PFSK-1 (cell line): ENCODE measurements around the gene ABHD17B.

Experiments used
- FOXP2 ChIP-seq: optimal IDR thresholded peaks from 2 replicates; pipeline ENCODE3; 2011; ENCODE audit warnings: borderline replicate concordance, control low read depth, inconsistent platforms; ENCODE audit not compliant: insufficient read depth; ENCODE audit errors: extremely low read length, extremely low read depth
- POLR2AphosphoS5 ChIP-seq: IDR thresholded peaks from 2 replicates; pipeline ENCODE4 v1.6.1; 2012; ENCODE audit warnings: low read depth, mild to moderate bottlenecking, control low read depth, low read length, moderate library complexity
- REST ChIP-seq, 2 experiments: IDR thresholded peaks; 2 replicates each; pipeline versions ENCODE4 v1.6.1 to v1.8.0; 2011 to 2012; ENCODE audit warnings: low read depth in 2 of 2, low read length in 2 of 2, control low read depth in 1 of 2, inconsistent platforms in 1 of 2, mild to moderate bottlenecking in 1 of 2, moderate library complexity in 1 of 2; ENCODE audit not compliant: insufficient read depth in 1 of 2
- SIN3A ChIP-seq: IDR thresholded peaks from 2 replicates; pipeline ENCODE4 v1.6.1; 2012; ENCODE audit warnings: mild to moderate bottlenecking, low read length, moderate library complexity, borderline replicate concordance; ENCODE audit not compliant: insufficient read depth
- TAF1 ChIP-seq: IDR thresholded peaks from 2 replicates; pipeline ENCODE4 v1.6.1; 2012; ENCODE audit warnings: low read length, control low read depth, borderline replicate concordance; ENCODE audit not compliant: insufficient read depth

ABHD17B gene

DNA sequence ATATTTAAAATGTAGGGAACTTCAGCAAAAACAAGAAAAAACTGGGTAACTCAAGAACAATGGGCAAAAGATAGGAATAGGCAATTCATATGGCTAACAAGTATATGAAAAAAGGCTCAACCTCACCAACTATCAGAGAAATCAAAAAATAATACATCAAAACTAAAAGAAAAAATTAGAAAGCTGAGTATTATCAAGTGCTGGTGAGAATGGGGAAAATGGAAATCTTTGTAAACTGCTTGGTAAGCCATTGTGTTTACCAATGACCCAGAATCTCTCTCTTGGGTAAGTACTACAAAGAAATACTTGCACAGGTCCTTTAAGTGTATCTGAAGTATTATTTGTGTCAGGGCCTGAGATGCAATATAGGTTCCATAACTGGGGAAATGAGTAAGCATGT is 27.0 kb downstream of the ABHD17B start:
- no peak for TF ChIP-seq REST (IDR thresholded peaks at IDR 0.05; ENCODE audit: insufficient read depth in 1 of 2, low read depth in 2 of 2, low read length in 2 of 2)
- TF ChIP-seq TAF1: no peak

DNA sequence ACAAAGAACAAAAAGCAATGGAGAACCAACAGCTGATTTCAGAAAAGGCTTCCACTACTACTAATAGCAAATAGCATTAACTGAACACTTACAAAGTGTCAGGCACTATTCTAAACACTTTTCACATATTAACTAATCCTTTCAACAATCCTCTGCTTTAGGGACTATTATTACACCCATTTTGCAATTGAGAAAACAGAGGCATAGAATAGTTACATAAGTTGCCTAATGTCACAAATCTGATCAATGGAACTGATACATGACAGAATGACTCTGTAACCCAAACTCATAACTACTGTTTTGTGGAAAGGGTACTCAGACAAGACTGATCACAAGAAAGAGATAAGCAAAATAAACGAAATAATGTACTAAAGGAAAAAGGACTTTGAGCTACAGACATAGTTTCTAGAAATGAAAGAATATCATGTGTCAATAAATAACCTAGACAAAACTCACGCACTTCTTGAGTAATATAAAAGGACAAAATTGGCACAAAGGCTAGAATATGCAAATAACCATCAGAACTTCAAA is 31.3 kb downstream of the ABHD17B start:
- TF ChIP-seq TAF1: no peak
- TF ChIP-seq REST (IDR thresholded peaks at IDR 0.05; ENCODE audit: insufficient read depth in 1 of 2, low read depth in 2 of 2, low read length in 2 of 2): no peak
- TF ChIP-seq POLR2AphosphoS5: no peak
- TF ChIP-seq SIN3A: no peak
- no peak for TF ChIP-seq FOXP2

GRCh38 chr9:71878327-71879274 is 32.4 kb downstream of the ABHD17B start:
- TF ChIP-seq FOXP2: no peak
- TF ChIP-seq SIN3A: no peak
- no peak for TF ChIP-seq REST (IDR thresholded peaks at IDR 0.05; ENCODE audit: insufficient read depth in 1 of 2, low read depth in 2 of 2, low read length in 2 of 2)
- no peak for TF ChIP-seq POLR2AphosphoS5
- TF ChIP-seq TAF1: no peak

- TF ChIP-seq SIN3A (no peak), FOXP2 (no peak), REST (IDR thresholded peaks at IDR 0.05; ENCODE audit: insufficient read depth in 1 of 2, low read depth in 2 of 2, low read length in 2 of 2) (no peak), TAF1 (no peak), POLR2AphosphoS5 (no peak)
Observed at GRCh38 chr9:71876829-71877228, 34.2 kb downstream of the ABHD17B start.

GRCh38 chr9:71876106-71876505 is 34.9 kb downstream of the ABHD17B start:
- TF ChIP-seq POLR2AphosphoS5 (no peak), FOXP2 (no peak), REST (IDR thresholded peaks at IDR 0.05; ENCODE audit: insufficient read depth in 1 of 2, low read depth in 2 of 2, low read length in 2 of 2) (no peak), TAF1 (no peak), SIN3A (no peak)
